Suppressor macrophage treated with lipopolysaccharide for 4 hours (primary cell): ENCODE results near the gene STOX2.
A peak's percentile ranks its signal among the peaks of the same experiment; 100 is the strongest.

ENCODE experiments used
- DNase-seq: peaks from one replicate; pipeline ENCODE4 v3.0.0-alpha.2; 2020

Gene STOX2

GRCh38 chr4:183905081-183905592, at the start of gene STOX2:
Gene STOX2 (plus strand): TSS chr4:183905307. CDS start chr4:183906791, 1,484 bp downstream.
- DNase-seq, result peak; percentile 13

- DNase-seq, result no peak
Measured at GRCh38 chr4:183855323-183856190, 49.5 kb upstream of the STOX2 start.

- no peak for DNase-seq
Measured at GRCh38 chr4:183857040-183857439, 48.1 kb upstream of the STOX2 start.

GRCh38 chr4:183858011-183858615, 47.0 kb upstream of the STOX2 start:
- no peak for DNase-seq

- DNase-seq, result no peak
Measured at GRCh38 chr4:183860119-183860518, 45.0 kb upstream of the STOX2 start.

- DNase-seq, result no peak
Measured at GRCh38 chr4:183860731-183861130, 44.4 kb upstream of the STOX2 start.

GRCh38 chr4:183861426-183861825, 43.7 kb upstream of the STOX2 start:
- no peak for DNase-seq

- DNase-seq, result no peak
Measured at GRCh38 chr4:183863155-183863825, 41.8 kb upstream of the STOX2 start.

- no peak for DNase-seq
Measured at GRCh38 chr4:183867247-183867646, 37.9 kb upstream of the STOX2 start.

- DNase-seq, result no peak
Measured at GRCh38 chr4:183870997-183871396, 34.1 kb upstream of the STOX2 start.

- no peak for DNase-seq
Measured at GRCh38 chr4:183871581-183871980, 33.5 kb upstream of the STOX2 start.

GRCh38 chr4:183872531-183872930, 32.6 kb upstream of the STOX2 start:
- DNase-seq, result no peak

GRCh38 chr4:183873409-183874185, 31.5 kb upstream of the STOX2 start:
- DNase-seq, result no peak

- DNase-seq, result no peak
Measured at GRCh38 chr4:183875251-183875825, 29.8 kb upstream of the STOX2 start.

- peak; percentile 7 for DNase-seq
Measured at GRCh38 chr4:183876268-183876934, 28.7 kb upstream of the STOX2 start.

GRCh38 chr4:183878251-183878970, 26.7 kb upstream of the STOX2 start:
- DNase-seq, result no peak

- DNase-seq, result no peak
Measured at GRCh38 chr4:183885205-183885720, 19.8 kb upstream of the STOX2 start.

- no peak for DNase-seq
Measured at GRCh38 chr4:183887351-183887750, 17.8 kb upstream of the STOX2 start.

- DNase-seq, result no peak
Measured at GRCh38 chr4:183888564-183888963, 16.5 kb upstream of the STOX2 start.

- no peak for DNase-seq
Measured at GRCh38 chr4:183889190-183889589, 15.9 kb upstream of the STOX2 start.

- DNase-seq, result no peak
Measured at GRCh38 chr4:183897193-183897592, 7.9 kb upstream of the STOX2 start.
